D721Med (cell line): ENCODE data around the gene PCBP4.
A peak's percentile ranks its signal among the peaks of the same experiment; 100 is the strongest.

ENCODE experiments used
- DNase-seq: peaks from one replicate; pipeline ENCODE4 v3.0.0; 2011; ENCODE audit warnings: low spot score; ENCODE audit not compliant: insufficient read length
- FAIRE-seq: peaks from 2 replicates; lab custom pipeline; 2011; peaks lifted over from hg19 to GRCh38; lab: Jason Lieb, UNC
- TF ChIP-seq, protein P1 (sequence below): IDR thresholded peaks from 2 replicates; pipeline ENCODE4 v1.5.1; 2012; ENCODE audit warnings: mild to moderate bottlenecking, control low read depth; ENCODE audit not compliant: insufficient read depth; ENCODE audit errors: missing control alignments

PCBP4 gene

DNA sequence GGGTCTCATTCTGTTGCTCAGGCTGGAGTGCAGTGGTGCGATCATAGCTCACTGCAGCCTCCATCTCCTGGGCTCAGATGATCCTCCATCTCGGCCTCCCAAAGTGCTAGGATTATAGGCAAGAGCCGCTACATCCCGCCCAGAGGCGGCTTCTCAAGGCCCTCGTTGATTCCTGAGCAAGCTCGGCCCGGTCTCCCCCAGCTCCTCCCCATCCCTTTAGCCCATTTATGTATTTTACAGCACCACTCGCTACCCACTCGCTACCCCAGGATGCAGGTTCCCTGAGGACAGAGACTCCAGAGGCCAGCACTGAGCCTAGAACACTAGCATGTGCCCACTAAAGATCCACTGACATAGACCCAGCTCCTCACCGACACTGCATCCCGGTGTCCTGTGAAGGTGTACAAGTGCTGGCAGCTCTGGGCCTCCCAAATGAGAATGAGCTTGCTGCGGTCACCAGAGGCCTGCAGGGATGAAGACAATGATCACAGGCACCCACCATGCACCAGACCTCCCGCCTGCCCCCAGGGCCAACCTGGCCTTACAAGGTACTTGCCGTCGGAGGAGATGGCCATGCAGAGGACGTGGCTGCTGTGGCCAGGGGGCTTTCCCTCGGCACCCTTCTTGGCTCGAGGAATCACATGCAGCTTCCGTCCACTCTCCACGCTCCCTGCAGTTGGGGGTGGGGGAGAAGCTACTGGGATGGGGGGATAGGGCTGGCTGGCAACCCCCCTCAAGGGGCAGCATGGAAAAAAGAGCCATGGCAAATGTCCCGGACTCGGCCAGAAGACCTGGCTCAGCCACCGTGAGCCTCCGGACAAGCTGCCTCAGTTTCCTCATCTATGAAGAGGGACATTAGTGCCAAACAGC is 31.1 kb downstream of the PCBP4 start:
- TF ChIP-seq, protein P1, sequence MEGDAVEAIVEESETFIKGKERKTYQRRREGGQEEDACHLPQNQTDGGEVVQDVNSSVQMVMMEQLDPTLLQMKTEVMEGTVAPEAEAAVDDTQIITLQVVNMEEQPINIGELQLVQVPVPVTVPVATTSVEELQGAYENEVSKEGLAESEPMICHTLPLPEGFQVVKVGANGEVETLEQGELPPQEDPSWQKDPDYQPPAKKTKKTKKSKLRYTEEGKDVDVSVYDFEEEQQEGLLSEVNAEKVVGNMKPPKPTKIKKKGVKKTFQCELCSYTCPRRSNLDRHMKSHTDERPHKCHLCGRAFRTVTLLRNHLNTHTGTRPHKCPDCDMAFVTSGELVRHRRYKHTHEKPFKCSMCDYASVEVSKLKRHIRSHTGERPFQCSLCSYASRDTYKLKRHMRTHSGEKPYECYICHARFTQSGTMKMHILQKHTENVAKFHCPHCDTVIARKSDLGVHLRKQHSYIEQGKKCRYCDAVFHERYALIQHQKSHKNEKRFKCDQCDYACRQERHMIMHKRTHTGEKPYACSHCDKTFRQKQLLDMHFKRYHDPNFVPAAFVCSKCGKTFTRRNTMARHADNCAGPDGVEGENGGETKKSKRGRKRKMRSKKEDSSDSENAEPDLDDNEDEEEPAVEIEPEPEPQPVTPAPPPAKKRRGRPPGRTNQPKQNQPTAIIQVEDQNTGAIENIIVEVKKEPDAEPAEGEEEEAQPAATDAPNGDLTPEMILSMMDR = no peak
- DNase-seq (peak; percentile 13), FAIRE-seq (no peak)

DNA sequence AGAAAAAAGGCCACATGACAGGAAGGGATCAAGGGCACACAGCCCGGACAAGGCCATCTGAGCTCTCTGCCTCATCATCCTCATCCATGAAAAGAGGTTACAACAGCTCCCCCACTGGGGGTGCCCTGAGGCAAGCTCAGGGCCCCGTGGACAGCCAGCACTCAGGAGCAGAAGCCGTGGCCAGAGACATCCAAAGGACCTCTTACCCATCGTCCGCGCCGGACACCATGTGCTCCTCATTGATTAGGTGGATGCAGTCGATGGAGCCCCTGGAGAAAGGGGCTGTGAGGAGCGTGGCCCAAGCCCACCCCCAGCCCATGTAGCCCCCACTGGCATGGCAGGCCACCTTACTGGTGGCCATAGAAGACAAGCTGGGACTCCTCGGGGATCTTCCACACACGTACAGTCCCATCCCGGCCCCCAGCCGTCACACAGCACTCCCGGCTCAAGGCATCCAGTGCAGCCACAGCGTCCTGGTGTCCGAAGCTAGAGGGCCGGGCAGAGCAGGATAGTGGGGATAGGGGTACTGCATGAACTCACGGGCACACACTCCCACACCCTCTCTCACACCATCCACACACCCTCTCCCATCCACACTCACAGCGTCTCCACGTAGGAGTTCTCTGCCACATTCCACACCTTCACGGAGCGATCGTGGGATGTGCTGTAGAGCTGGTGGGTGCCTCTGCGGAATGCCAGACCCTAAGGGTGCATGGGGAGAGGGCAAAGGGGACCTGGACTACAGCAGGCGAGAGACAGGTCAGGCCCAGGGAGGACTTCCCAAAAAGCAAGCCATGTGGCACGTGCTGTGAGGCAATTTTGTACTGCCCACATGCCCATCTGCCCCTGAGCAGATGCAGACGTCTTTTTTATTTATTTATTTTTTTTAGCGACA is 32.0 kb downstream of the PCBP4 start:
- no peak for FAIRE-seq
- no peak for DNase-seq
- TF ChIP-seq, protein P1 = no peak

DNA sequence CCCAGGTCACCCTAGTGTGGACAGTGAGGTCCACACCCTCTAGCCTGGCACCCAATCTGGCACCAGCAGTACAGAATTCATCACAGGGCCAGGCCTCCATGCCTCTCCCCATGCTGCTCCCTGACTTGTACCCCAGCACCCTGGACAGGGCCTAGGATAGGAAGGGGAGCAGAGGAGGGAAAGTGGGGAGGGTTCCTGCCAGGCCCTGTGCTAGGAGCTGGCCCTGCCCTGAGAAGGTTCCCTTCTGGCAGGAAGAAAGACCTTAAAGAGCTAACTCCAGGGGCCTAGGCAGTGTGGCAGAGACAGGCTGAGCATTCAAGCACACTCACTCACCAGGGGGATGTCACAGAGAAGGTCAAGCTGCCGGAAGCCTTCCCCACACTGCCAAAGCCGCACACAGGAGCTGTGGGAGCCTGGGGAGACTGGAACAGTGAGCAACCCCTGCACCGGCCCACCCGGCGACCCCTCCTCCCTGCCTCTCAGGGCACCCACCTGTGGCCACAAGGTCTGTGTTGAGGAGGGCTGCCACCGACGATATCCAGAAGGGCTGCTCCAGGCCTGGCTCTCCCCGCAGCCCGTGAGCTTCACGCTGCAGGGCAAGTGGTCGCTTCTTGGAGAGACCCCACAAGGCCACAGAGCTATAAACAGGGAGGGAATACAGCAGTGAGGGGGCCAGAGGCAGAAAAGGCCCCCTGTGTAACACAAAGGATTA is 33.0 kb downstream of the PCBP4 start:
- no peak for FAIRE-seq
- no peak for DNase-seq
- TF ChIP-seq, protein P1 = no peak

DNA sequence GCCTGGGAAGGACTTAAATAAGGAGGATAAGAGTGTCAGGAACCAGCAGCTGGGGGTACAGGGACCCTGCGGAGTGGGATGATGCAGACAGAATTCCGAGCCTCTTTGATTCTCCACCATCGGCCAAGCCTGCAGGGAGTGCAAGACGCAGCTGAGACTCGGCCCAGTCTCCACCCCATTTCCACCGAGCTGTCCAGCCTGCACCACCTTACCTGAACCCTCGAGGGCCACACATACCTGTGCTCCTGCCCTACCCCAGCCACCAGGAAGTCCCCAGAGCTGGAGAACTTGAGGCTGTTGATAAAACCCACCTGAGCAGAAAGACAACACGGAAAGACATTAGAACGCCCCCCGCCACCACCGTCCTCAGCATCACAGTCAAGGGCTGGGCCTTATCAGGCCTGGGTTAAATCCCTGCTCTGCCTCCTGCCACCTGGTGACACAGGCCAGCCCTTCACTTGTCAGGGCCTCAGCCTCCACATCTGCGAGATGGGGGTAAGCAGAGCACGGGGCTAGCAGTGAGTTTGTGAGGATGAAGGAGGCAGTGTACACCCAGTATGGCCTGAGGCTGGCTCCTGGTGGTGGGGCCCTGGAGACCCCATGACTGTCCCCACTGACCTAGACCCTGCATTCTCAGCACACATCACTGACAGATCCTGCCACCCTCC is 33.6 kb downstream of the PCBP4 start:
- DNase-seq (peak; percentile 10), FAIRE-seq (no peak)
- TF ChIP-seq, protein P1 = no peak

DNA sequence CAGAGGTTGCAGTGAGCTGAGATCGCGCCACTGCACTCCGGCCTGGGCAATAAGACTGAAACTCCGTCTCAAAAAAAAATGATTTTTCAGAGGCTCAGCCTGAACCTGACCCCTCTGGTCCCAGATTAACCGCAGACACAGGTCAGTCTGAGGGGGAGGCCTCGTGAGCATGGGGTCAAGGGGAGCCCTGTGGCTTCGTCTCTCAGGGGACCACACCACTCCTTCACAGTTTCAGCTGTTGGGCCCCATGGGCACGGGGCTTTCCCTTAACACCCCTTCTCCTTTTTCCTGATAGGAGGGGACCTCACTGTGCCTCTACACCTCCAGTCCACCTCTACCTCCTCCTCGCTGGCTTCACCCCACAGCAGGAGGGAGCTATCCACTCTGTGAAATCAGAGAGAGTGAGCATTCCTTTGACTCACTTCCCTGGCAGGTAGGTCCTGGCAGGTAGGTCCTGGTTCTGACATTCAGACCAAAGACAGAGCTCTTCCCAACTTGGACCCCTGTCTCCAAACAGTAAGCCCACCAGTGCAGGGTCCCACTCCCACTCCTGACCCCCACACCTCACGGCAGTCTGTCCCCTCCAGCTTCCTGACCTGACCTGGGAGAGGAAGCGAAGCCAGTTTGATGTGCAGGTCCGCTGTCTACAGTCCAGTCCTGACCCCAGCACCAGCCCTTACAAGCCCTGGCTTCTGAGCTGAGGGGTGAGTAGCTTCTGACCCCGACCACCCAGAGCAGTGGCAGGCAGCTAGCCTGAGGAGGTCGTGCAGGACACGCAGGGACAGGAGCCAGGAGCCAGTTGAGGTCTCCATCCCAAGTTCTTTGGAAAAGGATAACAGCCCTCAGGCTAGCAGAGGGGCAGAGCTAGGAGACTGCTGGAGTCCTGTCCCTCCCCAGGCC is 34.5 kb downstream of the PCBP4 start:
- TF ChIP-seq, protein P1 = no peak
- DNase-seq (no peak), FAIRE-seq (no peak)

DNA sequence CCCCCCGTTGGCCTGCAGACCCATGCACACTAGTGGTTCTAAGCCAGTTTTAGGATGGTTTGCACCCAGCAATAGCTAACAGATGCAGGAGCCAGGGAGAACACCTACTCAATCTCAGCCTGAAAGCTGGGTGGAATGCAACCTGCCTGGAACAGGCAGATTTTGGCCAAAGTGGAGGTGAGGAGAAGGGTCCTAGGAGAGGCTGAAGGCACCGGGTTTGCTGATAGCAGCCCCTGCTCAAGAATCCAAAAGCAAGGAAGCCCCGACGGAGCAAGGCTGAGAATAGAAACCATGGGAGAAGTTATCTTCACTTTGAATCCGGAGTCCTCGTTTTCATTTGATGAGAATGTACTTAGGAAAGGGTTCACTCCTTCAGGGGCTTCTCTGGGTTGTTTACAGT is 35.5 kb downstream of the PCBP4 start:
- no peak for DNase-seq
- TF ChIP-seq, protein P1 = no peak
- no peak for FAIRE-seq
